Caco-2 (cell line): ENCODE results near the gene NKAIN4. TPM values are rescaled to one million over a fixed set of nuclear protein-coding genes. Genes with fewer than 3 reads are reported as not detected.

Experiments
- BruUV-seq: library from RNA; stranded (reverse); fragments of 400-500 nt; replicated peaks from 2 replicates; lab custom pipeline; 2021; lab: Mats Ljungman, UMichigan
- CTCF ChIA-PET: fragments of 300-600 bp; sonication (Branson Sonifier 250); formaldehyde crosslinking; loops from one replicate; lab custom pipeline; 2022; ENCODE audit warnings: antibody characterized with exemption; lab: Charles Lee
- POLR2A ChIA-PET: fragments of 300-600 bp; sonication (Branson Sonifier 250); formaldehyde crosslinking; loops from one replicate; lab custom pipeline; 2022; ENCODE audit warnings: antibody characterized with exemption; lab: Charles Lee
- DNase-seq, 2 experiments: peaks; one replicate each; pipeline versions ENCODE4 v3.0.0 to v3.0.0-alpha.2; 2020 to 2022
- H3K27me3 ChIP-seq: replicated peaks from 2 replicates; pipeline ENCODE4 v1.6.0; 2011; ENCODE audit warnings: low read length; ENCODE audit not compliant: control insufficient read depth, insufficient read depth
- H3K36me3 ChIP-seq: 2 replicates; pipeline ENCODE4 v1.5.1; 2011; ENCODE audit warnings: low read length; ENCODE audit not compliant: control insufficient read depth, insufficient read depth
- H3K4me1 ChIP-seq: fragments of 250-450 bp; sonication (Bioruptor Pico); 2 replicates; pipeline ENCODE4 v1.5.1; 2020; ENCODE audit warnings: mild to moderate bottlenecking
- H3K4me3 ChIP-seq: 2 replicates; pipeline ENCODE4 v1.5.1; 2011; ENCODE audit warnings: low read depth, mild to moderate bottlenecking, control low read depth, low read length
- H3K9me3 ChIP-seq: fragments of 250-450 bp; sonication (Bioruptor Pico); 2 replicates; pipeline ENCODE4 v1.5.1; 2020; ENCODE audit warnings: mild to moderate bottlenecking, moderate library complexity
- H3K27ac Mint-ChIP-seq: one replicate; pipeline ENCODE4 v1.8.0; 2022; ENCODE audit warnings: mixed read lengths; ENCODE audit not compliant: unreplicated experiment
- H3K27me3 Mint-ChIP-seq: one replicate; pipeline ENCODE4 v1.8.0; 2022; ENCODE audit warnings: mixed read lengths; ENCODE audit not compliant: insufficient read depth, unreplicated experiment
- H3K36me3 Mint-ChIP-seq: one replicate; pipeline ENCODE4 v1.8.0; 2022; ENCODE audit warnings: mild to moderate bottlenecking, mixed read lengths; ENCODE audit not compliant: insufficient read depth, unreplicated experiment
- H3K4me1 Mint-ChIP-seq: one replicate; pipeline ENCODE4 v1.8.0; 2022; ENCODE audit warnings: low read depth, mixed read lengths; ENCODE audit not compliant: unreplicated experiment
- H3K4me3 Mint-ChIP-seq: one replicate; pipeline ENCODE4 v1.8.0; 2022; ENCODE audit warnings: mild to moderate bottlenecking, moderate library complexity, mixed read lengths; ENCODE audit not compliant: unreplicated experiment
- H3K9me3 Mint-ChIP-seq: one replicate; pipeline ENCODE4 v1.8.0; 2022; ENCODE audit warnings: mixed read lengths; ENCODE audit not compliant: unreplicated experiment
- intact Hi-C: fragments of 100-400 bp; cut with micrococcal nuclease; formaldehyde crosslinking; loops from one replicate; pipeline ENCODE4 v1.10.0; 2022; ENCODE audit not compliant: unreplicated experiment
- total RNA-seq: library from RNA; stranded (reverse); gene quantifications from 2 replicates; pipeline ENCODE4 v1.2.3, GENCODE V29; 2022
- TF ChIP-seq, protein P1 (sequence below), 2 experiments: fragments of 200-600 bp in 1 of 2; IDR thresholded peaks; 1 replicate in 1 of 2; 2 replicates in 1 of 2; pipeline versions ENCODE4 v1.5.1 to v1.8.0; 2011 to 2022; ENCODE audit warnings: antibody characterized with exemption in 1 of 2, control low read depth in 1 of 2, inconsistent platforms in 1 of 2, low read depth in 1 of 2, low read length in 1 of 2, mild to moderate bottlenecking in 1 of 2, moderate library complexity in 1 of 2; ENCODE audit not compliant: insufficient read depth in 1 of 2, severe bottlenecking in 1 of 2, unreplicated experiment in 1 of 2

NKAIN4 gene
- total RNA-seq, 1 experiment from 2014 or later, result 2.7 TPM

DNA sequence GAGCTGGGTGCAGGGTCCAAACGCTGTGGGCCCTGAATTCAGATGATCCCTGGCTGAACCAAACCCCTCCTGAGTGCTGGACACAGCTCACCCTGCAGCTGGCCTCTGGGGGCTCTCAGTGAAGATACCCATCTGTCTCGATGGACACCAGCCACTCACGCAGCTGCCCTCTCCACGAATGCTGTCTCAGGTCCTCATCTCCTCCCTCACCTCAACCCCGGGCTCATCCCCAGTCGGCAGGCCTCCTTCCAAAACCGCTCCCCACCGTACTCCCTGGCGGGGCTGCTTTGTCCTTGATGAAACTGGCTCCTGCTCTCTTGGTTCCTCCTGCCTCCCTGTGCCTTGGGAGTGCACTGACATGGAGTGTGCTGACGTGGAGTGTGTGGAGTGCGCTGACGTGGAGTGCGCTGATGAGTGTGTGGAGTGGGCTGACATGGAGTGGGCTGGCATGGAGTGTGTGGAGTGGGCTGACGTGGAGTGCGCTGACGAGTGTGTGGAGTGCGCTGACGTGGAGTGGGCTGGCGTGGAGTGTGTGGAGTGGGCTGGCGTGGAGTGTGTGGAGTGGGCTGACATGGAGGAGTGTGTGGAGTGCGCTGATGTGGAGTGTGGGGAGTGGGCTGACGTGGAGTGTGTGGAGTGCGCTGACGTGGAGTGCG, 34.3 kb downstream of the NKAIN4 start:
- H3K27ac Mint-ChIP-seq, result no peak overlapping the region

GRCh38 chr20:63219447-63219821, 34.8 kb downstream of the NKAIN4 start:
- BruUV-seq, result no TSS peak
- H3K9me3 ChIP-seq, result no peaks in the 10 kb centered on the region
- ChIA-PET CTCF (interaction anchor here (1.4 kb wide), 1 partner anchor 15 kb away, joined by 3 read pairs; no protein-coding TSS in a partner anchor), POLR2A (no interaction called here)
- Mint-ChIP-seq H3K36me3 (peaks cover 13% of the 10 kb centered on the region), H3K27me3 (peaks cover 3% of the 10 kb centered on the region), H3K9me3 (no peaks in the 10 kb centered on the region), H3K27ac (no peak overlapping the region), H3K4me3 (no peak overlapping the region), H3K4me1 (peaks cover 19% of the 10 kb centered on the region)
- DNase-seq, result no peak
- H3K4me3 ChIP-seq, result no peak overlapping the region
- peaks cover 24% of the 10 kb centered on the region for H3K4me1 ChIP-seq
- TF ChIP-seq, protein P1, sequence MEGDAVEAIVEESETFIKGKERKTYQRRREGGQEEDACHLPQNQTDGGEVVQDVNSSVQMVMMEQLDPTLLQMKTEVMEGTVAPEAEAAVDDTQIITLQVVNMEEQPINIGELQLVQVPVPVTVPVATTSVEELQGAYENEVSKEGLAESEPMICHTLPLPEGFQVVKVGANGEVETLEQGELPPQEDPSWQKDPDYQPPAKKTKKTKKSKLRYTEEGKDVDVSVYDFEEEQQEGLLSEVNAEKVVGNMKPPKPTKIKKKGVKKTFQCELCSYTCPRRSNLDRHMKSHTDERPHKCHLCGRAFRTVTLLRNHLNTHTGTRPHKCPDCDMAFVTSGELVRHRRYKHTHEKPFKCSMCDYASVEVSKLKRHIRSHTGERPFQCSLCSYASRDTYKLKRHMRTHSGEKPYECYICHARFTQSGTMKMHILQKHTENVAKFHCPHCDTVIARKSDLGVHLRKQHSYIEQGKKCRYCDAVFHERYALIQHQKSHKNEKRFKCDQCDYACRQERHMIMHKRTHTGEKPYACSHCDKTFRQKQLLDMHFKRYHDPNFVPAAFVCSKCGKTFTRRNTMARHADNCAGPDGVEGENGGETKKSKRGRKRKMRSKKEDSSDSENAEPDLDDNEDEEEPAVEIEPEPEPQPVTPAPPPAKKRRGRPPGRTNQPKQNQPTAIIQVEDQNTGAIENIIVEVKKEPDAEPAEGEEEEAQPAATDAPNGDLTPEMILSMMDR (IDR thresholded peaks at IDR 0.05; ENCODE audit: insufficient read depth in 1 of 2, low read depth in 1 of 2, low read length in 1 of 2, severe bottlenecking in 1 of 2, unreplicated experiment in 1 of 2), result no peak
- no peaks in the 10 kb centered on the region for H3K36me3 ChIP-seq
- intact Hi-C loops, result no loop called here
- no peaks in the 10 kb centered on the region for H3K27me3 ChIP-seq

More for the DNA sequence above, 34.3 kb downstream of the NKAIN4 start:
- intact Hi-C loops, result loop anchor here (5.0 kb wide), 1 partner anchor 162 kb away; no protein-coding TSS in a partner anchor
- Histone ChIP-seq H3K27me3 (no peaks in the 10 kb centered on the region), H3K4me1 (peaks cover 21% of the 10 kb centered on the region), H3K4me3 (no peak overlapping the region), H3K9me3 (no peaks in the 10 kb centered on the region), H3K36me3 (no peaks in the 10 kb centered on the region)
- no peak for DNase-seq
- TF ChIP-seq, protein P1 (IDR thresholded peaks at IDR 0.05; ENCODE audit: insufficient read depth in 1 of 2, low read depth in 1 of 2, low read length in 1 of 2, severe bottlenecking in 1 of 2, unreplicated experiment in 1 of 2), result no peak
- H3K36me3 Mint-ChIP-seq, result peaks cover 7% of the 10 kb centered on the region
- no peak overlapping the region for H3K4me3 Mint-ChIP-seq
- H3K9me3 Mint-ChIP-seq, result no peaks in the 10 kb centered on the region
- no TSS peak for BruUV-seq
- H3K4me1 Mint-ChIP-seq, result peaks cover 13% of the 10 kb centered on the region
- peaks cover 3% of the 10 kb centered on the region for H3K27me3 Mint-ChIP-seq
- ChIA-PET CTCF (interaction anchor here (1.1 to 1.4 kb wide), 2 partner anchors 15 to 53 kb away, joined by 3 read pairs; partner anchors contain the start of gene ARFGAP1), POLR2A (no interaction called here)

DNA sequence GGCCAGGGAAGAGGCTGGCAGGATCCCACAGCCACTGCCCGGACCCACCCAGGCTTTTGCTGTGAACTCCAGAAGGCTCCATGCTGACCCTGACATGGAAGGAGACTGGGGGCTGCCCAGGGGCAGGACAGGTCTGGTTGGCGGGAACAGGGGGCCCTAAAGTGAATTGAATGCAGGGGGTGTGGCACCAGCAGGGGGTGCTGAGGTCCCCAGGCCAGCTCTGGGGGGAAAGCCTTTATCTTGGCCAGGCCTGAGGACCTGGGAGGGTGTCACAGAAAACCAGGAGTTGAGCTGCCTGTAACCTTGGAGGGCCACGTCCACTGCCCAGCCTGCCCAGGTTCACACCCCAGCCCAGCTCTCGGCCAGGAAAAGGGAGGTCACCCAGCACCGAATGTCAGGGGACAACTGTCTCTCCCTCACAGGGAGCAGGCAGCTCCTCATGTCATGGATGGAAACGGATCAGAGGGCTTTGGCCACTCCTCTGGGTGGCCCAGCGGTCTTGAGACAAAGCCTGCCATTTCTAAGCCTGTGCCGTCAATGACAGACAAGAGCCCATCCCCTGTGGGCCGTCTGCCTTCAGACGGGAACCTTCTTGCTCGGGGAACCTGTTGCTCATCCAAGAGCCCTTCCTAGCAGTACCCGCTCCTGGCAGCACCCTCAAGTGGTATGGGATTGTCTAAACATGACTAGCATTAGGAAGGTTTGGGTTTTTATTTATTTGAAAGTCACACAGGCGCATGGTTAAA, 35.4 kb downstream of the NKAIN4 start:
- peaks cover 24% of the 10 kb centered on the region for H3K4me1 Mint-ChIP-seq
- ChIA-PET POLR2A (no interaction called here), CTCF (interaction anchor here (1.4 kb wide), 1 partner anchor 16 kb away, joined by 3 read pairs; no protein-coding TSS in a partner anchor)
- intact Hi-C loops, result no loop called here
- no TSS peak for BruUV-seq
- Histone ChIP-seq H3K9me3 (no peaks in the 10 kb centered on the region), H3K4me1 (peaks cover 26% of the 10 kb centered on the region), H3K4me3 (no peak overlapping the region), H3K27me3 (no peaks in the 10 kb centered on the region), H3K36me3 (peaks cover 2% of the 10 kb centered on the region)
- H3K27ac Mint-ChIP-seq, result no peak overlapping the region
- peaks cover 3% of the 10 kb centered on the region for H3K27me3 Mint-ChIP-seq
- no peak overlapping the region for H3K4me3 Mint-ChIP-seq
- peaks cover 19% of the 10 kb centered on the region for H3K36me3 Mint-ChIP-seq
- DNase-seq, result no peak
- no peaks in the 10 kb centered on the region for H3K9me3 Mint-ChIP-seq
- TF ChIP-seq, protein P1 (IDR thresholded peaks at IDR 0.05; ENCODE audit: insufficient read depth in 1 of 2, low read depth in 1 of 2, low read length in 1 of 2, severe bottlenecking in 1 of 2, unreplicated experiment in 1 of 2), result peak in 1 of 2 experiments; percentile 20
